ENCODE results near the gene BUD31. TPM values are rescaled to one million over a fixed set of nuclear protein-coding genes. Genes with fewer than 3 reads are reported as not detected.
"Not testable (repeated sequence)": the region's sequence is repeated elsewhere in the genome, so short reads cannot be mapped to it uniquely, and the experiment has no call there.

The BUD31 gene
- total RNA-seq, 1 experiment from 2014 or later = 199 TPM

DNA sequence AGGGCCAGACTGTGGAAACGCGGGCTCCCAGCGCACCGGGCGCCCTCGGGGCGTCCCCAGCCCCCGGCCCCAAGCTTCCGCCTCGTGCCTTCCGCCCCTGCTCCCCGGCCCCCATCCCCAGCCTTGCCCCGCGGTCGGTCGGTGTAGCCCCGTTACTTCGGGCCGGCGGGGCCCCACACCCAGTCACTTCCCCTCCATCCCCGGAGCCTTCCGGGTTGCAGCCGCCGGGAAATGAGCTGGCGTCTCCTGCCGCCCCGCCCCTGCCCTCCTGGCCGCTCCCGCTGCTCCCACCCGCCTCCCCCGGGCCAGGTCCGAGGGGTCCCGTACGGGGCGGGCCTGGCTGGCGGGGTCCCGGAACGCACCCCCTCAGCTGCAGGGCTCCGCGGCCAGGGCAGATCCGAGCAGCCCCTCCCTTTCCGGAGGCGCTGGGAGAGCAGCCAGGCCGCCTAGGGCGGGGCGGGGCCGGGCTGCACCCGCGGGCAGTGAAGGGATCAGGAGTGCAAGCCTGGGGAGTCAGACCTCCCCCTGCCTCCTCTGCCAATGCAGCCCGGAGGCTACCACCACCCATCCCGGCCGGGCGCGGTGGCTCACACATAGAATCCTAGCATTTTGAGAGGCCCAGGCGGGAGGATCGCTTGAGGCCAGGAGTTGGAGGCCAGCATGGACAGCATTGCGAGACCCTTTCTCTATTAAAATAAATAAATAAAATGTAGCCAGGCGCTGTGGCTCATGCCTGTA, 33.5 kb upstream of the BUD31 start:
- Mint-ChIP-seq H3K36me3 (ENCODE audit: insufficient read depth, unreplicated experiment) (peaks cover 55% of the 10 kb centered on the region), H3K27ac (ENCODE audit: unreplicated experiment) (no peak overlapping the region), H3K4me3 (ENCODE audit: unreplicated experiment) (peak overlapping the region; percentile 77), H3K9me3 (ENCODE audit: unreplicated experiment) (no peaks in the 10 kb centered on the region), H3K4me1 (ENCODE audit: low read depth, unreplicated experiment) (peaks cover 15% of the 10 kb centered on the region), H3K27me3 (ENCODE audit: insufficient read depth, unreplicated experiment) (no peaks in the 10 kb centered on the region)
- Histone ChIP-seq H3K4me1 (peaks cover 26% of the 10 kb centered on the region), H3K27me3 (replicated peaks; ENCODE audit: control insufficient read depth, insufficient read depth, low read length) (no peaks in the 10 kb centered on the region), H3K4me3 (ENCODE audit: low read depth, low read length) (peak overlapping the region; percentile 91), H3K9me3 (no peaks in the 10 kb centered on the region), H3K36me3 (ENCODE audit: control insufficient read depth, insufficient read depth, low read length) (no peaks in the 10 kb centered on the region)
- peak; percentile 75 to 79 for DNase-seq
- intact Hi-C loops (cut with micrococcal nuclease; ENCODE audit: unreplicated experiment) = no loop called here
- ChIA-PET CTCF (interaction anchor here (0.7 kb wide), 1 partner anchor 1362 kb away, joined by 9 read pairs; no protein-coding TSS in a partner anchor), POLR2A (interaction anchor here (0.6 to 0.7 kb wide), 3 partner anchors 37 to 377 kb away, joined by 3 to 13 read pairs (median 9); no protein-coding TSS in a partner anchor)
- TF ChIP-seq, protein P1, sequence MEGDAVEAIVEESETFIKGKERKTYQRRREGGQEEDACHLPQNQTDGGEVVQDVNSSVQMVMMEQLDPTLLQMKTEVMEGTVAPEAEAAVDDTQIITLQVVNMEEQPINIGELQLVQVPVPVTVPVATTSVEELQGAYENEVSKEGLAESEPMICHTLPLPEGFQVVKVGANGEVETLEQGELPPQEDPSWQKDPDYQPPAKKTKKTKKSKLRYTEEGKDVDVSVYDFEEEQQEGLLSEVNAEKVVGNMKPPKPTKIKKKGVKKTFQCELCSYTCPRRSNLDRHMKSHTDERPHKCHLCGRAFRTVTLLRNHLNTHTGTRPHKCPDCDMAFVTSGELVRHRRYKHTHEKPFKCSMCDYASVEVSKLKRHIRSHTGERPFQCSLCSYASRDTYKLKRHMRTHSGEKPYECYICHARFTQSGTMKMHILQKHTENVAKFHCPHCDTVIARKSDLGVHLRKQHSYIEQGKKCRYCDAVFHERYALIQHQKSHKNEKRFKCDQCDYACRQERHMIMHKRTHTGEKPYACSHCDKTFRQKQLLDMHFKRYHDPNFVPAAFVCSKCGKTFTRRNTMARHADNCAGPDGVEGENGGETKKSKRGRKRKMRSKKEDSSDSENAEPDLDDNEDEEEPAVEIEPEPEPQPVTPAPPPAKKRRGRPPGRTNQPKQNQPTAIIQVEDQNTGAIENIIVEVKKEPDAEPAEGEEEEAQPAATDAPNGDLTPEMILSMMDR (IDR thresholded peaks at IDR 0.05; ENCODE audit: insufficient read depth in 1 of 2, low read depth in 1 of 2, low read length in 1 of 2, severe bottlenecking in 1 of 2, unreplicated experiment in 1 of 2) = no peak
- no TSS peak for BruUV-seq (replicated peaks)

DNA sequence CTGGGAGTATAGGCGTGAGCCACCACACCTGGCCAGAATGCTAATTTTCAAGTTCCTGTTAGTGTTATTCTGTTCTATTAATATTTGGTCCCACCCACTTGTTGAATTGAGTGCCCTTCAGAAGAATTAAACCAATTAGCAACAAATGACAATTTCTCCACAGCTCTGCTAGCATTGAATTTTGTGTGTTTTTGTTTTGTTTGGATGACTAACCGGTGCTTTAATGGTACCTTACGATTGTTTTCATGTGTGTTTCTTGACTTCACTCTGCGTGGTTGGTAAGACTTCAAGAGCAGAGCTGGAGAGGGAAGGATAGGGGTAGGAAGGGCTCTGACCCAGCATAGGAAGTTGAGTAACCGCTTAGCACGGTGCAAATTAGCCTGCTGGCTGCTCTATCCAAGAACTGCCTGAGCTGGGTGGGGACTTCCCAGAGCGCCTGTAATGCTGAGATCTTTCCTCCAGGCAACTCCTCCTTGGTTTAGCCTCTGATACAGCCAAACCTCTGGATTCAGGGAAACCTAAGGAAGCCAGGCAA, 29.7 kb upstream of the BUD31 start:
- Mint-ChIP-seq H3K27me3 (ENCODE audit: insufficient read depth, unreplicated experiment) (no peaks in the 10 kb centered on the region), H3K36me3 (ENCODE audit: insufficient read depth, unreplicated experiment) (peaks cover 67% of the 10 kb centered on the region), H3K4me3 (ENCODE audit: unreplicated experiment) (no peak overlapping the region), H3K27ac (ENCODE audit: unreplicated experiment) (peak overlapping the region; percentile 53), H3K4me1 (ENCODE audit: low read depth, unreplicated experiment) (no peaks in the 10 kb centered on the region), H3K9me3 (ENCODE audit: unreplicated experiment) (no peaks in the 10 kb centered on the region)
- peaks cover 3% of the 10 kb centered on the region; the same call in 1 of the 2 replicates for H3K4me1 ChIP-seq
- no peaks in the 10 kb centered on the region for H3K27me3 ChIP-seq (replicated peaks; ENCODE audit: control insufficient read depth, insufficient read depth, low read length)
- intact Hi-C loops (cut with micrococcal nuclease; ENCODE audit: unreplicated experiment) = no loop called here
- ChIA-PET POLR2A (no interaction called here), CTCF (no interaction called here)
- no TSS peak for BruUV-seq (replicated peaks)
- no peak for DNase-seq
- no peak overlapping the region for H3K4me3 ChIP-seq (ENCODE audit: low read depth, low read length)
- no peaks in the 10 kb centered on the region for H3K9me3 ChIP-seq
- no peaks in the 10 kb centered on the region; the same call in 1 of the 2 replicates for H3K36me3 ChIP-seq (ENCODE audit: control insufficient read depth, insufficient read depth, low read length)
- TF ChIP-seq, protein P1 (IDR thresholded peaks at IDR 0.05; ENCODE audit: insufficient read depth in 1 of 2, low read depth in 1 of 2, low read length in 1 of 2, severe bottlenecking in 1 of 2, unreplicated experiment in 1 of 2) = no peak

DNA sequence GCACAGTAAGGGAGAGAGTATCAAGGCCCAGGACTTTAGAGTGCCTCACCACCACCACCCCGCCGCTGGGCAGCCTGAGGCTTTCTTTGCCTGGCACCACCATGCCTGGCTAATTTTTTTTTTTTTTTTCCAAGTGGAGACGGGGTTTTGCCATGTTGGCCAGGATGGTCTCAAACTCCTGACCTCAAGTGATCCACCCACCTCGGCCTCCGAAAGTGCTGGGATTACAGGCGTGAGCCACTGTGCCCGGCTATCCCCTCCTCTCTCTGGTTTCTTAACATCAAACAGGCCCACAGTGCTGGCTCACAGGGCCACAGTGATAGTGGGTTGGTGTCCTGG, 29.1 kb upstream of the BUD31 start:
- H3K9me3 ChIP-seq; H3K27me3 Mint-ChIP-seq (ENCODE audit: insufficient read depth, unreplicated experiment); H3K36me3 ChIP-seq (ENCODE audit: control insufficient read depth, insufficient read depth, low read length); intact Hi-C loops (cut with micrococcal nuclease; ENCODE audit: unreplicated experiment); DNase-seq; H3K4me3 ChIP-seq (ENCODE audit: low read depth, low read length); H3K4me3 Mint-ChIP-seq (ENCODE audit: unreplicated experiment); H3K4me1 Mint-ChIP-seq (ENCODE audit: low read depth, unreplicated experiment); BruUV-seq (replicated peaks); POLR2A ChIA-PET; H3K9me3 Mint-ChIP-seq (ENCODE audit: unreplicated experiment); H3K27me3 ChIP-seq (replicated peaks; ENCODE audit: control insufficient read depth, insufficient read depth, low read length); H3K27ac Mint-ChIP-seq (ENCODE audit: unreplicated experiment); H3K4me1 ChIP-seq: not testable (repeated sequence)
- peaks cover 73% of the 10 kb centered on the region for H3K36me3 Mint-ChIP-seq (ENCODE audit: insufficient read depth, unreplicated experiment)
- CTCF ChIA-PET = interaction anchor here (0.5 kb wide), 1 partner anchor 735 kb away, joined by 4 read pairs; no protein-coding TSS in a partner anchor
